K562 (cell line): ENCODE results near the gene PPP2R3C.

ENCODE experiments used
- HOMEZ ChIP-seq: fragments of 250-450 bp; sonication (Bioruptor Pico); IDR thresholded peaks from 2 replicates; pipeline ENCODE4 v1.4.0; 2020; ENCODE audit warnings: mild to moderate bottlenecking, moderate library complexity
- NUFIP1 ChIP-seq: fragments of 450-650 bp; IDR thresholded peaks from 2 replicates; pipeline ENCODE4 v1.6.1; 2018; ENCODE audit not compliant: partially characterized antibody

GRCh38 chr14:35133542-35134328 lies 11.9 kb upstream of the PPP2R3C start:
- TF ChIP-seq NUFIP1 (no peak), HOMEZ (no peak)
